GM12864 (cell line): ENCODE measurements around the gene RNF213.

Experiments used
- DNase-seq: peaks from one replicate; pipeline ENCODE4 v3.0.0-alpha.2; 2011; ENCODE audit warnings: low read depth
- H3K4me3 ChIP-seq: 2 replicates; pipeline ENCODE4 v1.5.1; 2011; ENCODE audit warnings: mild to moderate bottlenecking, low read depth, low read length, control low read depth
- TF ChIP-seq, protein P1 (sequence below): IDR thresholded peaks from 2 replicates; pipeline ENCODE4 v1.5.1; 2011; ENCODE audit warnings: low read depth, mild to moderate bottlenecking, moderate library complexity, low read length, control low read depth, inconsistent platforms; ENCODE audit errors: missing control alignments

Gene RNF213

DNA sequence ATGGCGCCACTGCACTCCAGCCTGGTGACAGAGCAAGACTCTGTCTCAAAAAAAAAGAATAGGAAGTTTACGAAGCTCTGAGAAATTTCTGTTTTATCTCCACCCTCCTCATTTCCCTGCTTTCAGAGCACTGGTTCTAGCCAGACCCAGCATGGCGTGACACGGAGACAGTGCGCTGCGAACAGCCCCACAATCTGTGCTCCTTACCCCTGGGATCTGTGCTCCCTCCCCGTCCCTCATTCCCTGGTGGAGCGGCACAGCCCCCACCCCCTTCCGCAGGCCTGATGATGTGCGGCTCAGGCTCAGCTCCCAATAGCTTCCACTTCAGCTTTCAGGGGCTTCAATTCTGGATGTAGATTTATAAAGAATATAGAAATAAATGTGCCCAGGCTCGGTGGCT, 98.2 kb downstream of the RNF213 start:
- TF ChIP-seq, protein P1, sequence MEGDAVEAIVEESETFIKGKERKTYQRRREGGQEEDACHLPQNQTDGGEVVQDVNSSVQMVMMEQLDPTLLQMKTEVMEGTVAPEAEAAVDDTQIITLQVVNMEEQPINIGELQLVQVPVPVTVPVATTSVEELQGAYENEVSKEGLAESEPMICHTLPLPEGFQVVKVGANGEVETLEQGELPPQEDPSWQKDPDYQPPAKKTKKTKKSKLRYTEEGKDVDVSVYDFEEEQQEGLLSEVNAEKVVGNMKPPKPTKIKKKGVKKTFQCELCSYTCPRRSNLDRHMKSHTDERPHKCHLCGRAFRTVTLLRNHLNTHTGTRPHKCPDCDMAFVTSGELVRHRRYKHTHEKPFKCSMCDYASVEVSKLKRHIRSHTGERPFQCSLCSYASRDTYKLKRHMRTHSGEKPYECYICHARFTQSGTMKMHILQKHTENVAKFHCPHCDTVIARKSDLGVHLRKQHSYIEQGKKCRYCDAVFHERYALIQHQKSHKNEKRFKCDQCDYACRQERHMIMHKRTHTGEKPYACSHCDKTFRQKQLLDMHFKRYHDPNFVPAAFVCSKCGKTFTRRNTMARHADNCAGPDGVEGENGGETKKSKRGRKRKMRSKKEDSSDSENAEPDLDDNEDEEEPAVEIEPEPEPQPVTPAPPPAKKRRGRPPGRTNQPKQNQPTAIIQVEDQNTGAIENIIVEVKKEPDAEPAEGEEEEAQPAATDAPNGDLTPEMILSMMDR: no peak
- no peak overlapping the region for H3K4me3 ChIP-seq
- no peak for DNase-seq

DNA sequence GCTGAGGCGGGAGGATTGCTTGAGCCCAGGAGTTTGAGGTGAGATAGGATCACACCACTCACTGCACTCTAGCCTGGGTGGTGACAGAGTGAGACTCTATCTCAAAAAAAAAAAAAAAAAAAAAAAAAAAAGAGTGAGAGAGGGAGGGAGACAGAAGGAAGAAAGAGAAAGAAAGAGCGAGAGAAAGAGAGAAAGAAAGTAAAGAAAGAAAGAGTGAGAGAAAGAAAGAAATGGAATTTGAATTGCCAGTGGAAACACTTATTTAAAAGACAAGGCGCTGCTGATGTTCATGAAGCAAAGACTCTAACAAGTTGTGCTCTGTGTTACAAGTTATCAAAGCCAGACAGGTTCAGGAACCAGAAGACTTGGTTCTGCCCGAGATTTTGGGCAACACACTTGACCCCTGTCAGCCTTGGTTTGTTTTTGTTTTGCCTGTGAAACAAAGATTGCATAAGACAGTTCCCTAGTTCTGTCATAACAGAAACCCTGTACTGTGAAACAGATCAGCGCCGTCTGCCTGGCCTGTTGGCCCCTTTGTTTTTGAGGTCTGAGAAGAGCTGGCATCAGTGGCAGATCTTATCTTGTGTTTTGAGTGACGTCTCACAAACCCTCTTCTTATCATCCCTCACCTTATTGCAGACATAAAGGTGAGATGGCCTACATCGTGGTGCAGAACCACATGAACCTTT, 98.9 kb downstream of the RNF213 start:
- no peak for DNase-seq
- TF ChIP-seq, protein P1: no peak
- no peak overlapping the region for H3K4me3 ChIP-seq

DNA sequence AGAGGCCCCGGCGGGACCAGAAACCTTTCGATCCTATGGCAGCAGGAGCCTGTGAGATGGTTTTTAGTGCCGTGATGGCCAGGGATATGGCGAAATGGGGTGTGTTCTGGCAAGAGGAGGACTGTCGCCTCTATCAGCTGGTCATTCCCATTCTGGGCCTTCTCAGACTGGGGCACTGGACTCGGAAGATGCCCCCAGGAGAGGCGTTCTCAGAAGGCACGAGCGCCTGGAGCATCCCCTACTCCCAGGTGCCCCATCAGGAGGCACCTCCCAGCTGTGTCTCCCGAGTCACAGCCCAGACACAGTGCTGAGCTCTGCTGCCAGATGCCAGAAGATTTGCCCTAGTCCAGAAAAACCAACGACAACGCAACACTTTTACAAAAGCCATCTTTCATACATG, 99.7 kb downstream of the RNF213 start:
- H3K4me3 ChIP-seq: no peak overlapping the region
- DNase-seq: no peak
- TF ChIP-seq, protein P1: no peak

DNA sequence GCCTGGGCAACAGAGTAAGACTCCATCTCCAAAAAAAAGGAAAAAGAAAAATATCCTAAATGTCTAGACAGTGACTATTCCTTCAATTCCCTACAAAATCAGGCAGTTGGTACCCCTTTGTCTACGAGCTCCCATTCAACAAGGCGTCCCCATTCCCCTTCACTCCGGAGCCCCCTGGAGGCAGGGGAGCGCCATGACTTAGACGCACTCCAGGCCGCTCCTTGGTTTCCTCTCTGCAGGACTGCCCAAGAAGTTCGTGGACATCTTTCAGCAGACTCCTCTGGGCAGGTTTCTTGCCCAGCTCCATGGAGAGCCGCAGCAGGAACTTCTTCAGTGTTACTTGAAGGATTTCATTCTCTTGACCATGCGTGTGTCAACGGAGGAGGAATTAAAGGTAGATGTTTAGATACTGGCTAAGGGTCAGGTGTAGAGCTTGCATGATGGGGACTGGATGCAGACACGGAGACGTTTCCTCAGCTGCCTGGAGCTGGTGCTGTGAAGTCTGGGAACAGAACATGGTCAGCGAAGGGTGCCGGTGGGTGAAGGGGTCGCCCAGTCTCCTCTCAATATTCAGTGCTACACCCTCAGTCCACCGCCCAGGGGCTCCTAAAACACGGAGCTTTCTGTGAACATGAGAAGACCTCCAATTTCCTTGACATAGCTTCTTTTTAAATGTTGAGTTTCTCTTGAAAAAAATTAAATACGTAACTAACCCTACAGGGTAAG, 101.0 kb downstream of the RNF213 start:
- TF ChIP-seq, protein P1: peak; percentile 46

DNA sequence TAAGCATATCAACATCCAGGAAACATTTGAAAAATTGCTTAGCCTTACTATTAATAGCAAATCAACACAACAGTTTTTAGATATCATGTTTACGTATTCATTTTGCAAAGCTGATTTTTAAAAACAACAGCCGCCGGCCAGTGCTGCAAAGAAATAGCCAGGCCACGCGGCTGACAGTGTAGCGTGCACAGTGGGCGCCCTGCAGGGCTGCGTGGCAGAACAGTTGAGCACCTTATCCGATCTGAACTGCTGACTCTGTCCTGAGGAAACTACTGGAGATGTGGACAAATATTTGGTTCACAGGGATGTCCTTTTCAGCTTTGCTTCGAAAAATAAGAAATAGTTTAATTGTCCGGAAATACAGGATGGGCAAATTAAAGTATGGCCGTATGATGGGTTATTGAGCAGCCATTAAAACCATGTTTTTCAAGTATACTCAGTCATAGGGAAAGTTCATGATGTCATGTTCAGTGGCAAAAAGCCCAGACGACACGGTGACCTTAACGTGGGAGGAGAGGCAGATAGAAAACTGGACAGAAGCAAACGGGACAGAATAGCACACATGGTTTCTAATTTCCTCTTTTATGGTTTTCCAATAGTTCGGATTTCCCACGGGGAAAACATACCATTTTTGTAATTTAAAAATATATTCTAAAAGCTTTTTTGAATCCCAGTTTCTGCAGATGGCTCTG, 101.9 kb downstream of the RNF213 start:
- TF ChIP-seq, protein P1: no peak
- DNase-seq: no peak

More for the DNA sequence above, 101.0 kb downstream of the RNF213 start:
- DNase-seq: no peak
- no peak overlapping the region for H3K4me3 ChIP-seq

DNA sequence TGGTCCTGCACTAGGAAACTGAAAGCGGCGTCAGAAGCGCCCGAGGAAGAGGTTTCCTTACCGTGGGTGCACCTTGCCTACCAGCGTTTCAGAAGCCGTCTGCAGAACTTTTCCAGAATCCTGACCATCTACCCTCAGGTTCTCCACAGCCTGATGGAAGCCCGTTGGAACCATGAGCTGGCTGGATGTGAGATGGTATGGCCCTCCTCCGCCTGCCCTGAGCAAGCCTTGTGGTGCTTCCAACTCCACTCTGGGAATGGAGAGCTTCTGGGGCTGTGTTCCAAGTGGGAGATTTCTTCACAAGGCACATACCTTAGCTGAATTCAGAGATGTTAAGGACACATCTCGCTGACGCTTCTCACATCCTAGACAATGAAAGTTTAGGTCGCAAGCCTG, 102.5 kb downstream of the RNF213 start:
- TF ChIP-seq, protein P1: no peak
- no peak for DNase-seq
- H3K4me3 ChIP-seq: no peak overlapping the region

More for the DNA sequence above, 101.9 kb downstream of the RNF213 start:
- no peak overlapping the region for H3K4me3 ChIP-seq
